GM21423 (cell line): Measurements from ENCODE around the gene KLHL25.
"Not testable (repeated sequence)": the region's sequence is repeated elsewhere in the genome, so short reads cannot be mapped to it uniquely, and the experiment has no call there.

Source experiments
- ATAC-seq: cut with Tn5 transposase; IDR thresholded peaks from one replicate; pipeline ENCODE4 v1.9.1; 2021; ENCODE audit warnings: mild to moderate bottlenecking, moderate library complexity; ENCODE audit not compliant: unreplicated experiment

The KLHL25 gene

GRCh38 chr15:85805420-85805819, 10.7 kb upstream of the KLHL25 start:
- no peak for ATAC-seq

DNA sequence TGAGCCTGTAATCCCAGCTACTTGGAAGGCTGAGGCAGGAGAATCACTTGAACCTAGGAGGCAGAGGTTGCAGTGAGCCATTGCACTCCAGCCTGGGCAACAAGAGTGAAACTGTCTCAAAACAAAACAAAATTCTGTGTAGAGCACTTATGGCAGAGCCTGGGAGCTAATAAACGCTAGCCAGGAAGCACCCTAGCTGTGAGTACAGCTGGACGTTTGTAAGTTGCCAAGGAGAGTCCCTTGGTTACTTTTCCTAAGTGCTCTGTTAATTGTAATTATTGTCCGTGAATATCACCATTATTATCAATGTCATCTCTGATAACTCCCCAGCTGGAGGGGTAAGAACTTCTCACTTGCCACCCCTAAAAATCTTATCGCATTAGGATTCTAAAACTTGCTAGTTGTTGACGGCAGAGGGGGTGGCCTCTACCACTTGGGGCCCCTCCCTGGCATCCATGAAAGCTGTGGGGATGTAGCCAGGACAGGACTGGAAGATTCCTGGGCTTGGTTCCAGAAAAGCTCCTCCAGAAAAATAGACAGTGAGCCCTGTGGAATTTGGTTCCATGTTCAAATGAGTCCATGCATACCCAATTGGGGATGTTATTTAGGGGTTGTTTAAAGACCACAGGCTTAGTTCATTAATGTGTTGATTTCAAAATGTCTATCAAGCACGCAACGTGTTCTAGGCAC, 9.9 kb upstream of the KLHL25 start:
- ATAC-seq, result no peak

- ATAC-seq, result not testable (repeated sequence)
Measured at GRCh38 chr15:85802617-85803016, 7.9 kb upstream of the KLHL25 start.

DNA sequence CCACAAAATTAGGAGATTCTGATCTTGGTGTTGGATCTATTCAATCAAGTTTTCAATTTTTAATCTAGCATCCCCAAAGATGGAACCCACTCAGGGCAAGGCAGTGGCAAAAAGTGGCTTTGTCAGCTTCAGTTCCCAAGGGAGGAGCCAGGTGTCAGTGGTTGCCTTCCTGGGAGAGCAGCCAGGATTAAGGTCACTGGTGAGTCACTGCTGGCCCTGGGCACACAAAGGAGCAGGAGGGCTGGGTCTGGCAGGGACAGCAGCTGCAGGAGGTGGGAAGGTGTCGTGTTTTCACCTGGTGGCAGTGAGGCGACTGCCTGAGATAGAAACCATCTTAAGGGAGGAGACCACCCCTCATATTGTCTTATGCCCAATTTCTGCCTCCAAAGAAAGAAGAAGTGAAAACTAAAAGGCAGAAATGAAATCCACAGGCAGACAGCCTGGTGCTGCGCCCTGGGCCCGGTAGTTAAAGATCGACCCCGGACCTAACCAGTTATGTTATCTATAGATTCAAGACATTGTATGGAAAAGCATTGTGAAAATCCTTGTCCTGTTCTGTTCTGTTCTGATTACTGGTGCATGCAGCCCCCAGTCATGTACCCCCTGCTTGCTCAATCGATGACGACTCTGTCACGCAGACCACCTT, 5.9 kb upstream of the KLHL25 start:
- no peak for ATAC-seq

GRCh38 chr15:85796371-85796770, 1.6 kb upstream of the KLHL25 start:
- ATAC-seq, result not testable (repeated sequence)

GRCh38 chr15:85795337-85796305, 896 bp upstream of the KLHL25 start:
- no peak for ATAC-seq

- ATAC-seq, result peak; percentile 37
Measured at GRCh38 chr15:85793641-85794597, 806 bp downstream of the KLHL25 start.

DNA sequence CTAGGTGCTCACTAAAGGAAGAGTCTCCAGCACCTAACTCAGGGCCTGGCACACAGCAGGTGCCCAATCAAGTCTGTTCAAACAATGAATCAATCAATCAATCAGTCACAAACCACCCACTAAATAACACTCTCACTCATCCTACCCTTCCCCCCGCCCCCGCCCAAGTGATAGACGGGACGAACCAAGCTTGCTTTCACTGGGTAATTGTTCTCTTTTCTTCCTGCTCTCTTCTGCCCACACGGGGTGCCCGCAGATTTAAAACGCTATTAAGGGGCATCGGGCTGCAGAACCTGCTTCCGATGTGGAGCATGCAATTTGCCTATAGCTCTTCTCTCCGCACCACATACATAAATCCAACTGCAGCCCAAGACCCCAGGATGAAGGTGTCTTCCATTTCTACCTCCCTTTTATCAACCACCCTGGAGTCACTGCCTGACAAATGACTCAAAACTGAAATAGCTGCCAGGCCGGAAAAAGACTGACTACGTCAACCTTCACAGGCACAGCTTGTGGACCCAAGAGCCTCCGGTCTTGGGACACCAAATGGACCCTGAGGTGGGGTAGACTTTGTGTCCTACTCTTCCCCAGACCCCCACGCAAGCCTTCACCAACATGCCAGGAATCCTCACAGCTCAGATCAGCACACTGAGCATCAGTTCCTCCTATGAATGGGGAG, 1.7 kb downstream of the KLHL25 start:
- no peak for ATAC-seq

DNA sequence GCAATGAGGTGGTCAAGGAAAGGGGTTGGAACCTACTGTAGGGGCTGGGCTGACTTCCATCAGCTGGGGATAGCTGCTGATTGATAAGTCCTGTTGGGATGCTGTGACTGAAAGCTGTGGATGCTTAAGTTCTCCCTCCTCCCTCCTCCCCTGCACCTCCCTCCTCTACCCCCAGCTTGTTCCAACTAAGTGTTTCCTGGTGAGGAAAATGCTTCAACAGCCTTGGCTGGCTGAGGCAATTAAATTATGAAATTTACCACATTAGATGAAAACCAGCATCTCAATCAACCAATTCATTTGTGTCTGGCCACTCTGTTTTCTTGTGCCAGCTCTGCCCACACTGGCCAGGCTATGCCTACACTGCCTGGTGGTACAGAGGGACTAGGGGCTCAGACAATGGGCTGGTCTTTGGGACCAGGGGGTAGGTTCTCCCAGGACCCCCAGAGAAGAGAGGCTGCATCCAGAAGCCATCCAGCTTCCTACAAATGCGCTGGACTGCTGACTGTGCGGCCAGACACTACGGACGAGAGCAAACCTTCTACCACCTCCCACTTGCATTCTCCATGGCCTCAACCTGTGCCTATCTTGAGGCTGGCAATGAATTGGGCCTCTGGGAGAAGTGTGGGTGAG, 2.5 kb downstream of the KLHL25 start:
- no peak for ATAC-seq

DNA sequence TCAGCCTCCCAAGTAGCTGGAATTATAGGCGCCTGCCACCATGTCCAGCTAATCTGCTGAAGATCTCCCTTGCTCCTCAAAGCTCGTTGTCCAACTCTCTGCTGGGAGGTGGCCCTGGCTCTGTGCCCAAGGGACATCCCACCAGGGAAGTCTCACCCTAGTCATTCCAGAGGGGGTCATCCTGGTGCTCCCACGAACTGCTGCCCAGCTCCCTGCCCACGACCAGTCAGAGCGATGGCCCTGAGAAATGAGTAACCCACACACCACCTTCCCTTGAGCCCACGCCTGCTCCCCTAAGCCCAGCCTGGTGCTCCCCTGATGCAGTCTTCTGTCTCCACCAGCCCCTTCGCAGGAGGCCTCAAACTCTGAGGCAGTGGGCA, 5.2 kb downstream of the KLHL25 start:
- ATAC-seq, result no peak

GRCh38 chr15:85788771-85789495, 5.8 kb downstream of the KLHL25 start:
- no peak for ATAC-seq

- no peak for ATAC-seq
Measured at GRCh38 chr15:85786781-85787114, 8.0 kb downstream of the KLHL25 start.

DNA sequence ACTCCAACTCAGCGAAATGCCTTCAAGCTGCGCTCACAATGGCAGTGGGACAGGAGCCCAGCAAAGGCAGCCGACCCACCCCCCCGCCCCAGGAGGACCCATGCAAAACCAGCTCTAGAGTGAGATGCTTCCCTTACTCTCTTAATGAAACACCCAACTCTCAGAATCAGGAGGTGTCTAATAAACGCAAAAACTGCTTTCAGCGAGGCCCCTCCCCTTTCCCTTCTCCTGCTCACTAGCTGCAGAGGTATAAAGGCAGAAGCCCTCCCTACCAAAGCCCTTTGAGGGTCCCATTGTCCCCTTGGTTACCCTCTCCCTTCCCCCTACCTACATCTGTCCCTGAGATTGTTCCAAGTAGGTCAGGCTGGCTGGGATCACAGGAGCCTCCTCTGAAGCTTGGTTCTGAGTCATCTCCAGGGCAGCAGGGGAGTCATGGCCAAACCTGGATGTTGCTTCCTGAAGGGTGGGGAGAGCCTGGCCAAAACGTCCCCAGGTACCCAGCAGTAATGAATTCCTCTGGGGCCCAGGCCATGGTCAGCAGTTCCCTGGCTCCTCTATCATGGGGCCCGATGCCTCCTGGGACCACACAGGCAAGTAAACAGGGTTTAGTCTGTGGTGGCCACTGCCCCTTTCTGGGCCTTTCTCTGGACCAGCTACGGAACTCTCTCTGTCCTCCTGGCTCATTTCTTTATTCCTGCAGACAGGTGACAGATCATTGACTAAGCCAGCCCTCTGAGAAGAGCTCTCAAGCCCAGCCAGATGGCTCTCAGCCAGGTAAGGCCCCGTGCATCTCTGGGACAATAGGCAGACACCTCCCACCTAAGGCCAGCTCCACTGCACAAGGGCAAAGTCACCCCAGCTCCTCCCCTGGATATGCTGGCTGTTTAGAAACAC, 8.6 kb downstream of the KLHL25 start:
- no peak for ATAC-seq

GRCh38 chr15:85782064-85782463, 12.7 kb downstream of the KLHL25 start:
- ATAC-seq, result no peak

DNA sequence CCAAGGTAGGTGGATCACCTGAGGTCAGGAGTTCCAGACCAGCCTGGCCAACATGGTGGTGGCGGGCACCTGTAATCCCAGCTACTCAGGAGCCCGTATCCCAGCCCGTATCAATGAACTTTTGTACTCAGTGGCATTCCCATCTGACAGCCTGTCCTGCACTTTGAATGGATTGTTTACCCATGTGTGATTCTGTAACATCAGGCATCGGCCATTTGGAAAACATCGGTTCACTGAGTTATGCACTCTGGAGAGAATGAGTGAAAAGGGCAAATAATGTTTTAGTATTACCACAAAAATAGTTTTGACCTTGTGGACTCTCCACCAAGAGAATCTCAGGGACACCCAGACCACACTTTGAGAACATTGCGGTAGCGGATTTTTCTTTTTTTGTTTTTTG, 13.6 kb downstream of the KLHL25 start:
- ATAC-seq, result no peak

DNA sequence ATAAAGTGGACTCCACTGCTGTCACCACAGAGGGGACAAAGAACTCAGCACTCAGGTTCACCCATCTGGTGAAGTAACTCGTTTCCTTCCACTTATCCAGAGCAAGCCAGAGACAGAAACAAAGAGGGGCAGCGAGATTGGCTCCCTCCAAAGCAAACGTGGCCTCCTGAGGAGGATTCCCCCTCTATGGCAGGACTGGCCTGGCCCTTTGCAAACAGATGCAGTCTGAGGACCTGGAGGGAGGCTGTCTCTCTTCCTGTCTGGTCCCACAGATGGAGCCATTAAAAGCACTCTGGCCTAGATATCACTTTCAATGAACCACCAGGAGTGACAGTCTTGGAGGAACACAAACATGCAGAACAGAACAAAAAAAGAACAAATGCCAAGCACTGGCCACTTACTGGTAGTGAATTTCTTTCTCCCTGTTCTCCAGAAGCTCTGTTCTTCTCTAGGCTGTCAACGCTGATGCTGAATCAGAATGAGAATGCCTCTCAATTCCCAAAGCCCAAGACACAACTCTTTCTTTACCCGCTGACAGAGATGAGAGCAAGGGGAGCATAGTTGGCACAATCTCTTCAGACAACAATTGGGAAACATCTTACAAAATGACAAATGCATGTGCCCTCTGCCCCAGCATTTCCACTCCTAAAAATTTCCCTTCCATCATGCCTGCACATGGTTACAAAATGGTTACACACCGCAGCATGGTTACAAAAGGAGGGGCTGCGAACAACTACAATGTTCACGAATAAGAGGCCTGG, 14.3 kb downstream of the KLHL25 start:
- ATAC-seq, result no peak

GRCh38 chr15:85779249-85779648, 15.5 kb downstream of the KLHL25 start:
- no peak for ATAC-seq
